ENCODE results near the gene TTC28.
"Not testable (repeated sequence)": the region's sequence is repeated elsewhere in the genome, so short reads cannot be mapped to it uniquely, and the experiment has no call there.

TTC28 gene

DNA sequence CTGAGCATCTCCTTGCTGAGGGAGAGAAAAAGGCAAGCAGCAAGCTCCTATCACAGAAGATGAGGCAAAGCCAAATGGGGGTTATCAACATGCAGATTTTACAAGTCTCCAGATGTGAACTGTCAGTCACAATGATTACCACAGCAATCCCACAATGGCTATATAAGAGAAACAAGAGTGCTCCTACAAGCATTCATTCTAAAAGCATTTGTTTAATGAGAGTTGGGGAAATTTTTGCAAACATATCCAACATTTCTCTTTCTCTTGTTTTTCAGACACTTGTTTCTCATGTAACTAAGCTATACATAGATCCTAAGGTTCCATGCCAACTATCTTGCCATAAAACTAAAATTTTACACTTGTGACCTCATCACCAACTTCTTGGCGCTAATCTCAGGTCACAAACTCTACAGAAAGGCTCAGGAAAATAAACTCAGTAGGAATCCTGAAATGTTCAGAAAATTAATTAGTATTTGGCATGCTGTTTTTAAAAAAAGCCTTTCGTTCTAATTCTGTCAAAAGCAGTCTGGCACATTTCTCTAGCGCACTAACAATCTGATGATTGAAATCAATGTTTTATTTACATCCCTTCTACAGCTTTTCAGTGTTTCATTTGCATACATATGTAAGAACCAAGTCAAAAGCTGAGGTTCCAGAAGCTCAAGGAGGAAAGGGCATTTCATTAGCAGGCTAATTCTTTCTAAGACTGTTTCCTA, 199.5 kb downstream of the TTC28 start:
- DNase-seq = no peak

DNA sequence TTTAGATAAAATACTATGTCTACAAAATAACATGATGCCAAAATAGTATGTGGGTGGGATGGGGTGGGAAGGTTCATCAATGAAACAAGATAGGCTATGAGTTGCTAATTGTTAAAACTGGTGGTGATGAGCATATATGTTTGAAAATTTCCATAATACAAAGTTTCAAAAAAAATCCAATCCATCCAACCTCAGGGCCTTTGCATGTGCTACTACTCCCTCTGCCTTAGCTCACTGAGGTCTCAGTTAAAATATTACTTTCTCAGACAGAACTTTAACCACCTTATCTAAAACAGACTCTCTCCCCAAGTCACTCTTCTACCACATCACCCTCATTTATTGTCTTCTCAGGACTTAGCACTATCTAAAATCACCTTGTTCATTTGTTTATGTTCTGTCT, 201.1 kb downstream of the TTC28 start:
- DNase-seq = no peak

DNA sequence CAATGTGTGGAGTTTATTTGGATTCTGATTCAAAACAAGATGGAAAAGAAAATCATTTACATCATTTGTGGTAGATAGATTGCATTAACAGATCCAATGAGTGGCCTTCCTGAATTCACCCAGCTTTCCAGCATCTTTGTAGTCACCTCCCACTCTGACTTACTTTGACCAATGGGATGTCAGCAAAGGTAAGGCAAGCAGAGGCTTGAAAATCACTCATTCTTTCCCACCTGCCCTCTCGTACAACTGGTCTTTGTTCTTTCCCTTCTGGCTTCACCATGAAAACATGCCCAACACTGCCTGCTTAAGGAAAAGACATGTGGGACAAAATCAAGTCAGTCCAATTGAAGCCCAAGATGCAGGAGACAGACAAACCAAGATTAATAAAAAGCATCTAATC, 202.1 kb downstream of the TTC28 start:
- DNase-seq = no peak

DNA sequence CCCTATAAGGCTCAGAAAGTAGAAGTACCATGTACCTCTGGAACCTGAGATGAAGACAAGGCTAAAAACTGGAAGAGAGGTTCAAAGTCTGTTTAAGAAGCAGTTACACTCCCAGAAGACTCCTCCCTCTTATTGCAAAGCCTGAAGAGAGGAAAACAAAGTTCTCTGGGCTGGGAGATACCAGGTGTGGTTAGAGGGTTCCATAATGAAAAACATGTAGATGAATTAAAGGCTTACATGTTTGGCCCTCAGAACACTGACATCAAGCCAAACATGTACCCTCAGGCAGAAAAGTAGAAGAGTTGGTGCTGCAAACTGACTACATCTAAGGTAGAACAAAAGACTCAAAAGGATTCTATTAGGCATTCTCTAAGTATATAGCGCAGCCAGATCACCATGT, 205.3 kb downstream of the TTC28 start:
- no peak for DNase-seq

DNA sequence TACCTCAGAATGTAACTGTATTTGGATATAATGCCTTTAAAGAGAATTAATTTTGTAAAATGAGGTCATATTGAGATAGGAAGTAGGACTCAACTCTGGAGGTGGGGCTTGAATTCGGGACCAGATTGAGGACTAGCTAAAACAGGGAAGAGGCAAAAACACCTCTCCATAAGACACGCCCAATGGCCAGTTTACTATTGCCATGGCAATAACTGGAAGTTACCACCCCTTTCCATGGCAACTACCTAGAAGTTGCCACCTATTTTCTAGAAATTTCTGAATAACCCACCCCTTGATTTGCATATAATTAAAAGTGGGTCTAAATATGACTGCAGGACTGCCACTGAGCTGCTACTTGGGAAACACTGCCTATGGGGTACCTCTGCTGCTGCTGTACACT, 206.4 kb downstream of the TTC28 start:
- no peak for DNase-seq

DNA sequence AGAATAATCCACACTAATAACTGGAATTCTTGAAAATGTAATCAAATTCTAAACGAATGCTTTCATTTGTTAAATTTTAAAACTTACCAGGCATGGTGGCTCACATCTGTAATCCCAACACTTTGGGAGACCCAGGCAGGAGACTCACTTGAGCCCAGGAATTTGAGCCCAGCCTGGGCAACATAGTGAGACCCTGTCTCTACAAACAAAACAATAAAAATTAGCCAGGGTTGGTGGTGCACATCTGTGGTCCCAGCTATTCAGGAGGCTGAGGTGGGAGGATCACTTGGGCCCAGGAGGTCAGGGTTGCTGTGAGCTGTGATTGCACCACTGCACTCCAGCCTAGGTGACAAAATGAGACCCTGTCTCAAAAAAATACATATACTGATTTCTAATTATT, 212.6 kb downstream of the TTC28 start:
- not testable (repeated sequence) for DNase-seq

DNA sequence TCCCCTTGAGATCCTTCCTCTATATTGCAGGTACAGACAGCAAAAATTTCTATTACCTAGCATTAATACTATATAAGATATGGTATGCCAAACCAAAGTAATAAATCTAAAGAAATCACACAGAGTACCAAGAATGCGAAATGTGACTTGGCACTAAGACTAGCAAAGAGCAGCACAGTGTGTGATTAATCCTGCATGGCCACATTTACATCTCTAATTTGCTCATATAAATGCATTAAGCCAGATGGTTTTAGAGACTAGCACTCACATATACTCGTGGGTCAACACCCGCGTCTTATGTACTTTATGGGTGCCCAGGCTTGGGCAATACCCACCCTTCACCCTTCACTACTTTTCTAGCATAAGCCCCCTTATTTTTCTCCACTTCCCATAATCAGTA, 213.2 kb downstream of the TTC28 start:
- DNase-seq = no peak

DNA sequence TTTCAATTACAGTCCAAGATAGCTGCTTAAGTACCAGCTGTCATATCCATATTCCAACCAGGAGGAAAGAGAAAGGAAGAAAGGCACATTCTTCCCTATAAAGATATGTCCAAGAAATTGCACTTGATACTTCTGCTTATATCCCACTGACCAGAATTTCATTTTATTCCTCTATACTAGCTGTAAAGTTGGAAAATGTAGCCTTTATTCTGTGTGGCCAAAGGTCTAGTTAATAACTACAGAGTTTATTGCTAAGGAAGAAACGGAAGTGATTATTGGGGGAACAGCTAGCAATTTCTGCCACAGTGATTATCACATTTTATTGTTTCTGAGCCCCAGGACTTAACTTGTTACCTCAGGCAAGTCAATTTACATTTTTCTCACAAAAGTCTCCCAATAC, 213.8 kb downstream of the TTC28 start:
- no peak for DNase-seq

DNA sequence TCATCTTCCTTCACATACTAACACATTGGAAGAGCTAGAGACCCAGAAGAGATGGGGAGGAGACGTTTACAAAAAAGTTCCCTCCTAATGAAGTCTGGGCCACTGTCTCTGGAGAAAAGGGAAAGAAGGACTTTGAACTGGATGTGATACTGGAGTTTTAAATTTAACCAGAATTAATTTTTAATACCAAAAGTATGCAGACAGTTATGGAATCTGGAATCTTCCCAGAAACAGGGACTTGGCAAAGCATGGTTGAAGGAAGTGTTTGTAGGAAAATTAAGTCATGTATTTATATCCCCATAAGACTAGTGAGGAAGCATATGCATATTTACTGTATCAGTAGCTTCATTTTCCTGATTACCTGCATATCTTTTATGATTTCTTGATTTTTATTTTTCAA, 215.5 kb downstream of the TTC28 start:
- no peak for DNase-seq

DNA sequence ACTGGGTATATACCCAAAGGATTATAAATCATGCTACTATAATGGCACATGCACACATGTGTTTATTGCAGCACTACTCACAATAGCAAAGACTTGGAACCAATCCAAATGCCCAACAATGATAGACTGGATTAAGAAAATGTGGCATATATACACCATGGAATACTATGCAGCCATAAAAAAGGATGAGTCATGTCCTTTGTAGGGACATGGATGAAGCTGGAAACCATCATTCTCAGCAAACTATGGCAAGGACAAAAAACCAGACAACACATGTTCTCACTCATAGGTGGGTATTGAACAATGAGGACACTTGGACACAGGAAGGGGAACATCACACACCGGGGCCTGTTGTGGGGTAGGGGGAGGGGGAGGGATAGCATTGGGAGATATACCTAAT, 216.2 kb downstream of the TTC28 start:
- not testable (repeated sequence) for DNase-seq

DNA sequence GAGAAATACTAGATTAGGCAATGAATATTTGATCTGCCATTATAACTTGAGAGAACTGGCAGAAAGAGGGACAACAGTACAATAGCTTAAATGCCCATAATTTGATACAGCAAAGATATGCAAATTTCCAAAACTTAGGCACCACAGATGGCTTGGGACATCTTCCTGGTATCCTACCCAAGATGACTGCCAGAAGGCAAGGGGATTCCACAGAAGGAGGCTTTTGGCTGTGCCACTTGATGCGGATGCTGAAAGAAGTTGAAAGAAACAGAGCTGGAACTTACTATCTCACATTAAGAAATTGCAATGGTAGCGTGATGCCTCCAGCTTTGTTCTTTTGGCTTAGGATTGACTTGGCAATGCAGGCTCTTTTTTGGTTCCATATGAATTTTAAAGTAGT, 216.7 kb downstream of the TTC28 start:
- no peak for DNase-seq

DNA sequence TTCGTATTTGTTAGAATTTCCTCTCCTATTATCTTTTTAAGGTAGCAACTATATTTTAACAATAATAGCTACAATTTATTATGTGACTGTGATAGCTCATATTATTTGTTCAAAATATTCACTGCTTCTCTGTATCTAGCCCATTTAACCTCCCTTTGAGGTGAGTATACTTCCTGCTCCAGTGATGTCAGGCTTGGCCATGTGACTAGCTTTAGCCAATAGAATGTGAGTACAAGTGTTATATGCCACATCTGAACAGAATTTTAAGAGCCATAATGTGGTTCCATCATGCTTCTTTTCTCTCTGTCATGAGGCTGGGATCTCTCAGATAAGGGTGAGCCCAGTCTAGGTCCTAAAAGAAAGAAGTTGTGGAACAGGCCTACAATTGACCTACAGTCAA, 217.6 kb downstream of the TTC28 start:
- DNase-seq = no peak

DNA sequence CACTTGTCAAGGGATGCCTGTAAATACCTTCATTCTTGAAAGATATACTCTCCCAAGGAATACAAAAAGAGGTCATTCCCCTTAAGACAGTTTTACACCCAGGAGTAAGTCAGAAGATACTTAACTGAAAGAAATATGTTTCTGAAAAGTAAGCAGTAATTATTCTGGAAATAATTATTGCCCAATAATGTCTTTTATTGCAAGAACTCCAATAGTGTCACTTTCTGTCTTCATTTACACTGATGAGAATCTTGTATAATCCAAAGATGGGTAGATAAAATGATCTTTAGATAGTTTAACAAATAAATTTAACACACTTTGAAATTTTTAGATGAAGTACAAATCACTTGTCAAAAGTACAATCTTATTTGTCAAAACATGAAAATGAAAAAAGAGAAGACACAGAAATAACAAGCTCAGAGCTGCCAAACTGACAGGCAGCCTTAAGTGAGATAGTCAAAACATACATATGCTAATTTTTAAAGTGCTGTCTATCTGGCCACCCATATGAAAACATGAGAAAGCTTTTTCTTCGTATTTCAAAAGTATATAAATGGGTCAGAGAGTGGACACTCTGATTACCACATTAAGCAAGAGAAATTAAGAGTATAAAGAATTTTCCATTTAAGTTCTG, 225.1 kb downstream of the TTC28 start:
- no peak for DNase-seq

DNA sequence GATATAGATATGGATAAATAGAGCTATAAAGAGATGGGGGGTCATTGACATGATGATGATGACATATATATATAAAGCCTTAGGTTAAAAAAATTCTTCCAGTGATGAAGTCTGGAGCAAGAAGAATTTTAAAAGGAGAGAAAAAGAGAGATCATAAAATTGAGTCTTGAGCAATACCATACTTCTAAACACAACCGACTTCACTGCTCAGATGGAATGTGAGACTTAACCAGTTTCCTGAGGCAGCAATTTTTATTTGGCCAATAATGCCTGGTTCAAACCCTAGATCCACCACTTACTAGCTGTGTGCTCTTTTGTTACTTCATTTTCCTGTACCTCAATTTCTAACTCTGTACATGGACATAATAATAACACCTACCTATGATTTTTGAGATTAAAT, 229.5 kb downstream of the TTC28 start:
- DNase-seq = no peak

DNA sequence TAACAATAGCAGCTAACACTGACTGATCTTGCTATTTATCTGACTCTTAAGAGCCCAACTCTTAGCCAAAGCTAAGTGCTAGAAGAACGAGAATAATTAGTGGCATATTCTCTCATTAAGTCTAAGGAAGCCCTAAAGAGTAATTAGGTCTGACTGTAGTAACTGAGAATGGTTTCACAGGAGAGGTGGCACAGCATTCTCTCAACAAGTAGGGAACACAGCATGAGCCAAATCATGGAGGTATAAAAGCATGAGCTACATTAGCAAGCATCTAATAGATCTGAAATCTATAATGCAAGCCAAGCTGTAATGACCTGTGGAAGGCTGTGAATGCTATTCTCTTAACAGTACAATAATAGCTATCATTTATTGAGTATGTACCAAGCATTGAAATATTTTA, 230.6 kb downstream of the TTC28 start:
- no peak for DNase-seq

DNA sequence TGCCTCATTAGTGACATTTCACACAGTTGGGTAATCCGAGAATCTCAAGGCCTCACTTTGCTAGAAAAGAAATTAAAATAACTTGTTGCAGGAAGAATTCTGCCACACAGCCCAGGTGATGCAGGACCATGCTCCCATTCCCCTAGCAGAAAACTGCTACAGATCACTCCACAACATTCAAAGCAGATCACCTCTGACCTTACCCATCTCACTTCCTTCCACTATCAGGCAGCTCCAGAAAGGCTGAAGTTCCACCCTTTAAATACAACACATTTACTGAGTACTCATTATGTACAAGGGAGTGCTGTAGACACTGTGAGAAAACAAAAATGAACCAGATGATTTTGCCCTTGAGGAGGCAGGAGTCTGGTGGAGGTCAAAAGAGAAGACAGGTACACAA, 231.0 kb downstream of the TTC28 start:
- no peak for DNase-seq

DNA sequence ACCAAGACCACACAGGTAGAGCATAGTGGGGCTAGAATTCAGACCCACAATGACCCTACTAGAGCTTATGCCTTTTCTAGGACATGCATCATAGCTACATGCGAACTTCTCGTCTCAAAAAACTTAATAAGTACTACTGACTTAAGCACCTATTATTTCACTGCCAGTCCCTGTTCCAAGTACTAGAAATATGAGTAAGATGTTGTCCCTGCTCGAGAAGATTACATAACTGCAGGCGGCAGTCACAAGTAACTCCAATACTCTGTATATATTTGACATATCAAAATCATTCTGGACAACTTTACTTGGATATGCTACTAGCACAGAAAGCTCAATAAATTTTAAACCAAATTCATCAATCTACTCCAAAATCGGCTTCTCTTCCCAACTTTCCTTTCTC, 235.0 kb downstream of the TTC28 start:
- no peak for DNase-seq

DNA sequence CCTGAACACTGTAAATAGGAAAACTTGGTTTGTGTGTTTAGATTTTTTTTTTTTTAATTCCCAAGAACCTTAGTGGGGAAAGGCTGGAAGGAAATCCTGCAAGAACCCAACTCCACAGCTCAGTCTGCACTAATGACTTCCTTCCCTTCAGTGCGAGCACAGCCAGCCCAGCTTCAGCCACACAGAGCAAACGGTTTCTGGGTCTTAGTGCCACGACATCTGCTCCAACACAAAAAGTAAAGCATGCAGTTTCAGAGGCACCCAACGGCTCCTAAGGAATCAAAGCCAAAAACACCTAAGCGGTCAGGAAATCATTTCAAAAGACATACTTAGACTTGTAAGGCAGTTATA, 236.1 kb downstream of the TTC28 start:
- DNase-seq = peak; percentile 76

DNA sequence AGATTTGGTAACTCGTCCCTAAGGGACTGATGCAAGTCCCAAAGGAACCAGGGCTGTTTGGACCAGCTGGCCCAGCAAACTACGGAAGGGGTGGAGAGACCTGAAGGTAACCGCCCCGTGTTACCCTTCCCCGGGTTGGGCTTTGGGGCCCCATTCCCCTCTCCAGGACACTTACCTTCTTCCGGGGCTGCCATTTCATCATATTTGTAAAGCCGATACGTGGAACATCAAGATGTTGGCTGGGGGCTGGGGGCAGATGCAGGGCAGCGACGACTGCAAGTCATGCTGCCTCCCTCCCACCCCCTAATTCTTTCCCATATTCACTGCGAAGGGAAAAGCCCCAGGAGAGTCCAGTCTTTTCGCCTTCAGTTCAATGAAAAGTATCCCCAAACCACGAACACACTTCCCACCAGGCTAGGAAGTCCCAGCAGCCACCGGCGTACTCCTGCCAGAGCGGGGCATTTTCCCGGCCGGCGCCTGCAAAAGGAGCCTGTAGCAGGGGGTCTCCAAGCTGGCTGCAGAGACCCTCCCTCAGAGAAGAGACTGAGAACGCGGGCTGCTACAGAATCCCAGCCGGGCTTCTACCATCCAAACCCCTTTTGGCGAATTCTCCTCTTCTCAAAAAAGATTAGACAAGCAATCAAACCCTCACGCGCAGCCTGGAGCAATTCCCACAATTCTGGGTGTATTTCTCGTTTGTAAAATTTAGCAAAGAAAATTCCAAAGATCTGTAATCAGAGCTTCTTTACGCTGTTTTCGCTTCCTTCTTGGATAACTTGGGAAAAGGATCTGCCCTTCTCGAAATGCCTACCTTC, 236.7 kb downstream of the TTC28 start:
- DNase-seq = peak; percentile 74

DNA sequence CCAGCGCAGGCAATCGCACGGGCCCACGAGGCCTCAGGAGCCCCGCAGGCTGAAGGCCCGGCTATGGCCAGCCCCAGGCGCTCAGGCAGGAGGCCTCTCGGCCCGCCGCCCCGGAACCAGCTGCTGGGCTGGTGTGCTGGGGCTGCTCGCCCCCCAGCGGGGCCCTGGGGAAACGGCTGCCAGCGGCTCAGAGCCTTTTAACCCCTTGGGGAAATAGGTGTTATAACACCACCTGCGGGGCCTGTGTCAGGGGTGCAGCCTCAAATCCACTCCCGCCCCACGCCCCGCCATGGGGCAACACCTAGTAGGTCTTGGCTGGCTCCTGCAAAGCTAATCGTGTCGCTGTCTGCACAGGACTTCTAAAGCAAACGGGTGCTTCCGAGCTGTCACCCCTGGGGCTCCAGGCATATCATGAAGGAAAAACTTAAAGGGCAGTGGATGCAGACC, 237.4 kb downstream of the TTC28 start:
- DNase-seq = peak; percentile 91

DNA sequence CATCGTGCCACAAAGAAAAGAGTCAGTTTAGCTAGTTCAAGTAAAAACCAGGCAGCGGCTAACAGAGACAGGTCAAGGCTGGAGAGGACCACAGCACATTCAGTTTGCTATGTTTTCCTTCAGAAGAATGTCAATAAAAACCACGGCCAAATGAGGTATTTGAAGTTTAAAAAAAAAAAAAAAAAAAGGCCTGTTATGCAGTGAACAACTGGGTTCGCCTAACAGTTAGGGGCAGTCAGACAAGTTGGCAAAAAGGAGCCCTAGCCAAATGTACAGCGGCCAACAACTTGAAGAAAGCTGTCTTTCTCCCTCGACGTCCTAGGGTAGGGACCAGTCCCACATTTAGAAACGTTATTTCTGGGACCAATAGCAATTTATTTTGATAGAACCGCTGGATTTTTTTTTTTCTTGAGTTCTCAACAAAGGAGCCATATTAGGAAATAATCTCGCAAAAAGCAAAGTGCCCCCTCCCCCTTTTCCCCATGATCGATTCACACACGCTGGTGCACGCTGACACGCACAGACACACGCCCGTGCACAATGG, 237.8 kb downstream of the TTC28 start:
- DNase-seq = no peak

DNA sequence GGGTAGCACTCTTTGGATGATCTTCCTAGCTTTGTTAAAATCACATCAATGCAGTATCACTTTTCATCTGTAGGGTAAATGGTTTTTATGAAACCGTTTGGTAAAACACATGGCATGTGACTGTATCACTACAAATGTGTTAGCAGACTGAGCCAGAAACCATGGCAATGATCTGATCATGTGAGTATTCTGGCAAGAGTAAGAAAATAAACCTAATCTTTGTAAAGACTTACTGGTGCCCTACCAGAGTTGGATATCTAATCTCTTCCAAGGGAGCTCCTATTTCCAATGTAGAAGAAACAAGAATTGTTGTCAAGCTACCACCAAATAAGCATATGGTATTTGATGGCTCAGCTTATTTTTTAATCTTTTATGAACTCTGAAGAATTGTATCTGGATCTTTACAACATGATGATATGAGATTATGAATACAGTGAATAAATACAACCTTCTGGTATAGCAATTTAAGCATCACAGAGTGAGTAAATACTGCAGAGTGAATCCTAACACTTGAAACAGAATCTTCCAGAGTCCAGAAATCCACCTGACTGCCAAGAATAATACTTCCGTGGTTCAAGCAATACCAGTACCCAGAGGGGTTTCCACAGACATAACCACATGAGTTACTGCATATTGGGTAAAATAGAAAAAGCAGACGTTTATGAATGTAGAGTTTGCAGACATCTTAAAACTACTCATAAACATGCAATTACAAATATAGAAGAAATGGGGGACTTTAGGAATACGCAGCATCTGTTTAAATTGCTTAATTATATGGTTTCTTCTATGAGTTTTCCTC, 238.8 kb downstream of the TTC28 start:
- no peak for DNase-seq

DNA sequence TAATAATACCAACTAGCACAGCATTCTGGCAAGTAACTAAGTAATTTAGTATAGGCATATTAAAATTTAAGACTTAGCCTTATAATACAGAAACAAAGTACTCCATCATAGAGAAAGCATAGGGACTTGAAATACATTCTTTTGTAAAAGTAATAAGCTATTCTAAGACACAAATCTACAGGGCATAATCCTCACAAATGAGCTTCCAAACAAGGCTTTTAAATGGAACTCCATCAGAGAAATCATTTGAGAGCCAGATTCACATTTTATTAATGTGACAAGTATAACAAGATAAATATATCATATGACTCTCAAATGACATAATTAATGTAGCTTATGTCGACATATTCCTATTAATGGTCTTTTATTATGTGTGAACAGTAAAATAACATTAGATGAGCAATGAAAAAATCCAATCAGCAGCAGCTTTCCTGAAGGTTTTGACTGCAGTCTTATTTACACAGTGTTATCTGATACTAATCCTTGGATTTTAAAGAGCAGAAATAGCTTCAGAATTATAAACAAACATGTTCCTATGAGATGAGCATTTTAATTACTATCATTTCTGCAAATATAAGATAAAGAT, 241.4 kb downstream of the TTC28 start:
- DNase-seq = no peak
